Endothelial cell of umbilical vein (primary cell): ENCODE data around the gene RAMP3. TPM values are rescaled to one million over a fixed set of nuclear protein-coding genes. Genes with fewer than 3 reads are reported as not detected.
"Not testable (repeated sequence)": the region's sequence is repeated elsewhere in the genome, so short reads cannot be mapped to it uniquely, and the experiment has no call there.

Experiments used
- BruUV-seq: library from RNA; stranded (reverse); fragments of 400-500 nt; replicated peaks from 2 replicates; lab custom pipeline; 2021; lab: Mats Ljungman, UMichigan
- CTCF ChIA-PET: fragments of 300-600, 350-600 bp; sonication (Branson Sonifier 250); formaldehyde crosslinking; loops from one replicate; lab custom pipeline; 2021; ENCODE audit warnings: antibody characterized with exemption, inconsistent platforms; lab: Charles Lee
- POLR2A ChIA-PET: fragments of 300-600, 350-600 bp; sonication (Branson Sonifier 250); formaldehyde crosslinking; loops from one replicate; lab custom pipeline; 2021; ENCODE audit warnings: antibody characterized with exemption, inconsistent platforms; lab: Charles Lee
- DNase-seq: peaks from one replicate; pipeline ENCODE4 v3.0.0-alpha.2; 2011; ENCODE audit warnings: low read depth, low spot score
- FAIRE-seq: peaks from 2 replicates; lab custom pipeline; 2011; peaks lifted over from hg19 to GRCh38; lab: Jason Lieb, UNC
- H2AFZ ChIP-seq: 2 replicates; pipeline ENCODE4 v1.6.0; 2012; ENCODE audit warnings: low read depth, low read length, control low read depth, inconsistent platforms
- H3K27ac ChIP-seq: 2 replicates; pipeline ENCODE4 v1.5.1; 2011; ENCODE audit warnings: low read depth, mild to moderate bottlenecking, control low read depth, low read length, moderate library complexity; ENCODE audit not compliant: insufficient read depth
- H3K27me3 ChIP-seq, 2 experiments: 2 replicates each; pipeline versions ENCODE4 v1.6.0 to v1.6.1; 2011; ENCODE audit warnings: low read length in 2 of 2, mixed read lengths in 1 of 2; ENCODE audit not compliant: control insufficient read depth in 2 of 2, insufficient read depth in 2 of 2
- H3K36me3 ChIP-seq, 2 experiments: 2 replicates in 1 of 2; 3 replicates in 1 of 2; pipeline ENCODE4 v1.5.1; 2011; ENCODE audit warnings: low read length in 2 of 2, mild to moderate bottlenecking in 1 of 2, moderate library complexity in 1 of 2; ENCODE audit not compliant: control insufficient read depth in 2 of 2, insufficient read depth in 2 of 2; ENCODE audit errors: extremely low read depth in 1 of 2
- H3K4me1 ChIP-seq: 3 replicates; pipeline ENCODE4 v1.5.1; 2011; ENCODE audit warnings: mild to moderate bottlenecking, low read length; ENCODE audit not compliant: control insufficient read depth, insufficient read depth; ENCODE audit errors: extremely low read depth
- H3K4me2 ChIP-seq: 2 replicates; pipeline ENCODE4 v1.6.1; 2011; ENCODE audit warnings: low read length, control low read depth, mixed read lengths; ENCODE audit not compliant: insufficient read depth
- H3K4me3 ChIP-seq, 3 experiments: fragments of 200-600 bp in 1 of 3; sonication (generic), shearing (Covaris generic) in 1 of 3; replicated peaks in 1 of 3; 2 replicates each; pipeline ENCODE4 v1.5.1; 2011 to 2016; ENCODE audit warnings: control low read depth in 3 of 3, low read length in 3 of 3, mild to moderate bottlenecking in 2 of 3, inconsistent platforms in 1 of 3, low read depth in 1 of 3, moderate library complexity in 1 of 3; ENCODE audit not compliant: insufficient read depth in 1 of 3
- H3K79me2 ChIP-seq: 2 replicates; pipeline ENCODE4 v1.6.0; 2012; ENCODE audit warnings: low read length, inconsistent platforms; ENCODE audit not compliant: control insufficient read depth, insufficient read depth
- H3K9ac ChIP-seq: replicated peaks from 2 replicates; pipeline ENCODE3; 2011; ENCODE audit warnings: low read length, control low read depth; ENCODE audit not compliant: insufficient read depth; ENCODE audit errors: extremely low read depth
- H3K9me1 ChIP-seq: replicated peaks from 3 replicates; pipeline ENCODE4 v1.6.0; 2011; ENCODE audit warnings: mild to moderate bottlenecking, low read length; ENCODE audit not compliant: control insufficient read depth, insufficient read depth; ENCODE audit errors: extremely low read depth
- H3K9me3 ChIP-seq: replicated peaks from 2 replicates; pipeline ENCODE4 v1.5.1; 2012; ENCODE audit warnings: low read length, inconsistent platforms; ENCODE audit not compliant: control insufficient read depth, insufficient read depth
- H4K20me1 ChIP-seq: replicated peaks from 2 replicates; pipeline ENCODE3; 2011; ENCODE audit warnings: mild to moderate bottlenecking, low read length; ENCODE audit not compliant: control insufficient read depth, insufficient read depth; ENCODE audit errors: extremely low read depth
- EZH2 ChIP-seq: IDR thresholded peaks from 2 replicates; pipeline ENCODE4 v1.6.1; 2012; ENCODE audit warnings: borderline replicate concordance, low read depth, mild to moderate bottlenecking, moderate library complexity, low read length, inconsistent platforms; ENCODE audit not compliant: severe bottlenecking
- GATA2 ChIP-seq: IDR thresholded peaks from 2 replicates; pipeline ENCODE4 v1.7.0; 2011; ENCODE audit warnings: low read depth, mild to moderate bottlenecking, moderate library complexity, mixed read lengths, low read length; ENCODE audit not compliant: insufficient read length, insufficient read depth
- JUN ChIP-seq: IDR thresholded peaks from 2 replicates; pipeline ENCODE4 v1.6.1; 2011; ENCODE audit warnings: borderline replicate concordance, low read depth; ENCODE audit not compliant: insufficient read length, insufficient read depth
- MYC ChIP-seq: IDR thresholded peaks from one replicate; pipeline ENCODE4 v1.6.1; 2011; ENCODE audit warnings: mild to moderate bottlenecking, low read depth, low read length
- POLR2A ChIP-seq: IDR thresholded peaks from 2 replicates; pipeline ENCODE4 v1.6.1; 2012; ENCODE audit warnings: low read depth, mild to moderate bottlenecking, control low read depth, low read length
- POLR2AphosphoS5 ChIP-seq: IDR thresholded peaks from 2 replicates; pipeline ENCODE4 v1.6.1; 2012; ENCODE audit warnings: low read depth, mild to moderate bottlenecking, control low read depth, low read length, moderate library complexity; ENCODE audit not compliant: insufficient read depth
- dilution Hi-C: fragments of 300-500 bp; cut with MboI; formaldehyde crosslinking; loops from one replicate; pipeline ENCODE4 v1.15.0; 2019; ENCODE audit warnings: low sequenced_read_pairs; ENCODE audit not compliant: extremely low pct_ligation_motif_present
- intact Hi-C: fragments of 100-400 bp; cut with micrococcal nuclease; formaldehyde crosslinking; loops from one replicate; pipeline ENCODE4 v1.10.0; 2022
- polyA plus RNA-seq, 4 experiments: library from polyadenylated mRNA; depleted of rRNA in 3 of 4; stranded (reverse) in 3 of 4; unstranded in 1 of 4; fragments of >200 nt; gene quantifications; 2 replicates each; pipeline versions ENCODE4 v1.2.1 to v1.2.3, GENCODE V29; 2011 to 2012; ENCODE audit warnings: missing spikeins in 1 of 4
- total RNA-seq: library from RNA; stranded (reverse); gene quantifications from 2 replicates; pipeline ENCODE4 v1.2.3, GENCODE V29; 2021
- TF ChIP-seq, protein P1 (sequence below), 2 donors: IDR thresholded peaks; 1 replicate in 1 of 2; 2 replicates in 1 of 2; pipeline ENCODE4 v1.5.1; 2011; ENCODE audit warnings: low read length in 2 of 2, mild to moderate bottlenecking in 2 of 2, moderate library complexity in 2 of 2, control low read depth in 1 of 2, inconsistent platforms in 1 of 2, low read depth in 1 of 2; ENCODE audit not compliant: insufficient read depth in 1 of 2; ENCODE audit errors: extremely low read depth in 1 of 2
- TF ChIP-seq, protein P2 (sequence below): IDR thresholded peaks from 2 replicates; pipeline ENCODE4 v1.6.1; 2011; ENCODE audit not compliant: insufficient read depth, insufficient read length

The RAMP3 gene
- total and polyA plus RNA-seq, 2 donors (not counting 3 experiments of a cell fraction or from before 2014, with no cell fraction given): not detected

DNA sequence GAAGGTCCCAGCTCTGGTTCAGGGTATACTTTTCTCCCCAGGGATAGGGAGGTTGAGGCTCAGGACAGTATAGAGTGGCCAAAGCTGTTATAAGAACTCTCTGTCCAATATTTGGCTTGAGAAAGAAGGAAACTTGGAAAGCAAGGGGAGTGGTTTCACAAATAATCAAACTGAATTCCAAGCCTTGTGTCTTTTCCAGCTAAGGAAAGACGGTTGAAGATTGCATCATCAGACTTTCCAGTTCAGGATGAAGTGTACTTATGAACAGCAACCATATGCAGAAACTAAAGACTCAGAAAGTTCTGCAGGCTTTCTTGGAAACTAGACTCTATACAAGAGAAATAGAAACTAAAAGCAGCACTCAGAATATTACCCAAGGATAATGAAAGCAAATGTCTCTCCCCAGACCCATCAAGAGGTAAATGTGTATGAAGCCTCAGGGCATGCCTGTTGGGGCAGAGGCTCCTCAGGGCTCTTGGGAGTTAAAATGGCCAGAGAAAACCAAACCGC is 46.4 kb downstream of the RAMP3 start:
- H3K4me2 ChIP-seq: no peak overlapping the region
- H3K9me3 ChIP-seq: no peaks in the 10 kb centered on the region
- H3K4me3 ChIP-seq: no peak overlapping the region
- H3K9me1 ChIP-seq: no peaks in the 10 kb centered on the region
- no peak for FAIRE-seq
- H3K9ac ChIP-seq: no peak overlapping the region
- H2AFZ ChIP-seq: no peak overlapping the region
- no TSS peak for BruUV-seq
- dilution Hi-C loops (no loop called here), intact Hi-C loops (no loop called here)
- no peaks in the 10 kb centered on the region for H4K20me1 ChIP-seq
- ChIA-PET POLR2A (no interaction called here), CTCF (interaction anchor here (1.4 kb wide), 1 partner anchor 13 kb away, joined by 5 read pairs; no protein-coding TSS in a partner anchor)
- no peak for TF ChIP-seq POLR2AphosphoS5
- TF ChIP-seq, protein P1, sequence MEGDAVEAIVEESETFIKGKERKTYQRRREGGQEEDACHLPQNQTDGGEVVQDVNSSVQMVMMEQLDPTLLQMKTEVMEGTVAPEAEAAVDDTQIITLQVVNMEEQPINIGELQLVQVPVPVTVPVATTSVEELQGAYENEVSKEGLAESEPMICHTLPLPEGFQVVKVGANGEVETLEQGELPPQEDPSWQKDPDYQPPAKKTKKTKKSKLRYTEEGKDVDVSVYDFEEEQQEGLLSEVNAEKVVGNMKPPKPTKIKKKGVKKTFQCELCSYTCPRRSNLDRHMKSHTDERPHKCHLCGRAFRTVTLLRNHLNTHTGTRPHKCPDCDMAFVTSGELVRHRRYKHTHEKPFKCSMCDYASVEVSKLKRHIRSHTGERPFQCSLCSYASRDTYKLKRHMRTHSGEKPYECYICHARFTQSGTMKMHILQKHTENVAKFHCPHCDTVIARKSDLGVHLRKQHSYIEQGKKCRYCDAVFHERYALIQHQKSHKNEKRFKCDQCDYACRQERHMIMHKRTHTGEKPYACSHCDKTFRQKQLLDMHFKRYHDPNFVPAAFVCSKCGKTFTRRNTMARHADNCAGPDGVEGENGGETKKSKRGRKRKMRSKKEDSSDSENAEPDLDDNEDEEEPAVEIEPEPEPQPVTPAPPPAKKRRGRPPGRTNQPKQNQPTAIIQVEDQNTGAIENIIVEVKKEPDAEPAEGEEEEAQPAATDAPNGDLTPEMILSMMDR (IDR thresholded peaks at IDR 0.05; ENCODE audit: extremely low read depth in 1 of 2, insufficient read depth in 1 of 2, low read depth in 1 of 2, low read length in 2 of 2): no peak
- TF ChIP-seq GATA2: no peak
- TF ChIP-seq JUN: no peak
- TF ChIP-seq POLR2A: no peak
- TF ChIP-seq EZH2: no peak
- TF ChIP-seq MYC: no peak
- TF ChIP-seq, protein P2, sequence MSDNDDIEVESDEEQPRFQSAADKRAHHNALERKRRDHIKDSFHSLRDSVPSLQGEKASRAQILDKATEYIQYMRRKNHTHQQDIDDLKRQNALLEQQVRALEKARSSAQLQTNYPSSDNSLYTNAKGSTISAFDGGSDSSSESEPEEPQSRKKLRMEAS: no peak
- H3K4me1 ChIP-seq: no peaks in the 10 kb centered on the region
- peaks cover 6 to 20% of the 10 kb centered on the region in 2 experiments for H3K27me3 ChIP-seq
- no peak for DNase-seq
- no peak overlapping the region for H3K27ac ChIP-seq
- H3K79me2 ChIP-seq: no peaks in the 10 kb centered on the region
- no peaks in the 10 kb centered on the region for H3K36me3 ChIP-seq

DNA sequence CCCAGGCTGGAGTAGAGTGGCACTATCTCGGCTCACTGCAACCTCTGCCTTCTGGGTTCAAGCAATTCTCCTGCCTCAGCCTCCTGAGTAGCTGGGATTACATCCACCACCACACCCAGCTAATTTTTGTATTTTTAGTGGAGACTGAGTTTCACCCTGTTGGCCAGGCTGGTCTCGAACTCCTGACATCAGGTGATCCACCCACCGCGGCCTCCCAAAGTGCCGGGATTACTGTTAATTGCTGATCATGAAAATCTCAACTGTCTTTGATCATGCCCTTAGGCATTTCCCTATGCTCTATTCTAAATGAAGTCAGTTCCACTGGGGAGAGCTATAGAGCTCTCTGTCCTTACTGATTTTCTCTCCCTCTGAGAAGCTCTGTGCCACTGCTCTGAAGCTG is 48.7 kb downstream of the RAMP3 start:
- H3K4me1 ChIP-seq, dilution Hi-C loops, DNase-seq, H3K79me2 ChIP-seq, H3K36me3 ChIP-seq, intact Hi-C loops, H3K4me2 ChIP-seq, H3K27ac ChIP-seq, H3K9me3 ChIP-seq, H3K9me1 ChIP-seq, H3K4me3 ChIP-seq, POLR2A ChIA-PET, H3K9ac ChIP-seq, FAIRE-seq, H2AFZ ChIP-seq, BruUV-seq, H4K20me1 ChIP-seq: not testable (repeated sequence)
- CTCF ChIA-PET: interaction anchor here (0.8 to 1.4 kb wide), 2 partner anchors 11 to 17 kb away, joined by 3 to 4 read pairs; no protein-coding TSS in a partner anchor
- peaks cover 6 to 22% of the 10 kb centered on the region in 2 experiments for H3K27me3 ChIP-seq

DNA sequence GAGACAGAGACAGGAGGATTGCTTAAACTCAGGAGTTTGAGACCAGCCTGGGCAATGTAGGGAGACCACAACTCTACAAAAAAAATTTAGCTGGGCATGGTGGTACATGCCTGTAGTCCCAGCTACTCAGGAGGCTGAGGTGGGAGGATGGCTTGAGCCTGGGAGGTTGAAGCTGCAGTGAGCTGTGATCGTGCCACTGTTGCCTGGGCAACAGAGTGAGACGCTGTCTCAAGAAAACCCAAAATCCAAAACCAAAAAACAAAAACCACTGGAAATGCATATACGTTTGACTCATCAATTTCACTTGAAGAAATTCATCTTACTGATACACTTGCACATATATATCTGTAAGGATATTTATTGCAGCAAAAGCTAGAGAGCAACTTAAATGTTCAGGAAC is 52.3 kb downstream of the RAMP3 start:
- peaks cover 9 to 17% of the 10 kb centered on the region in 2 experiments for H3K27me3 ChIP-seq
- intact Hi-C loops, H3K79me2 ChIP-seq, H3K9me3 ChIP-seq, H3K4me2 ChIP-seq, H2AFZ ChIP-seq, H3K9me1 ChIP-seq, BruUV-seq, H3K27ac ChIP-seq, POLR2A ChIA-PET, dilution Hi-C loops, H3K9ac ChIP-seq, H3K36me3 ChIP-seq, FAIRE-seq, H3K4me1 ChIP-seq, DNase-seq, H4K20me1 ChIP-seq, H3K4me3 ChIP-seq: not testable (repeated sequence)
- CTCF ChIA-PET: interaction anchor here (0.9 kb wide), 1 partner anchor 51 kb away, joined by 3 read pairs; no protein-coding TSS in a partner anchor
